NCI-H446 (cell line): Measurements from ENCODE around the gene TSFM.
"Not testable (repeated sequence)": the region's sequence is repeated elsewhere in the genome, so short reads cannot be mapped to it uniquely, and the experiment has no call there.

ENCODE experiments used
- DNase-seq, 2 experiments: peaks; one replicate each; lab custom pipeline; 2025; lab: John Stamatoyannopoulos, UW

Gene TSFM

DNA sequence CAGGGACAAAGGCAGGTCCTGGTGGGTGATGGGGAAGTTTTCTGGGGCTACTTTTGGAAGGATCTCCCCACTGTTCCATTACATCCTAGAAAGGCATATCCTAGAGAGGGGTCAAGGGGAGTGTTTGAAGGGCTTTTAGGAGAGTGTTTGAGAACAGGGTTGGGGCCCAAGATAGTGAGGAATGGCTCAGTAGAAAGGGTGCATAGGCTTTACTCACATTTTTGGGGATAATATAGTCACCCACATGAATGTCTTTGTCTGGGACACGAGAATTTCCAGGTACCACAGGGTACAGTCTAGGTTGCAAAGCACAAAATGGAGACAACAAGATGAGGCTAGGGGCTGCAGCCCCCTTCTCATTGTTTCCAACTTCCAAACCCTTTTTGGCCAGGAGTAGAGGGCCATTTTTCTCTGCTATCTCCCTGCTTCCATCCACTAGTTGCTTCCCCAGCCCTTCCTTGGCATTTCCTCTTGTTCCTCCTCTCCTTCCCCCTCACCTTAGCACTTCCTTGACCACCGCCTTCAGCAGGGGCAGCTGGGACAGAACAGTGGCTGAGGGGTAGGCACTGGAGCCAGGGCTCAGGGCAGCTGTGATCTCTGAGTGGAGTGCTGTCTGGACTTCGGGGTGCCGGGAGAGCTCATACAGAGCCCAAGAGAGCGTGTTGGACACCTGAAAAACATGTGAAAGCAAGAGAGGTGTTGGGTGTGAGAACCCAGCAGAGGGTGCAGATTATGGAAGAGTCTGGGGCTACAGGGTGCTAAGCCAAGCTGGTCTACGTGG lies 18.5 kb upstream of the TSFM start:
- no peak for DNase-seq

DNA sequence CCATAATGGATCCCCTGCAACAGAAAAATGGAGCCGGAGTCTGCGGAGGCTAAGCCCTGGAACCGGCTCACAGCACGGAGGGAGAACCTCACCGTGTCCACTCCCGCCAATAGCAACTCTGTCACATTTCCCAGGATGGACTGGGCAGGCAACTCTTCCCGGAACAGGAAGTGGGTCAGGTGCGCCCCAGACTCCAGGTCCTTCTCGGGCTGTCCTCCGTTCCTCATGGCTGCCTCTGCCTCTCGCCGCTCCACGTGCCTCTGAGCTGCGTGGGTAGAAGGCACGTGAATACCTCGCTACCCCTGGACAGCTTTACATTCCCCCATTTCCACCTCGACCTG lies 18.0 kb upstream of the TSFM start:
- no peak for DNase-seq

DNA sequence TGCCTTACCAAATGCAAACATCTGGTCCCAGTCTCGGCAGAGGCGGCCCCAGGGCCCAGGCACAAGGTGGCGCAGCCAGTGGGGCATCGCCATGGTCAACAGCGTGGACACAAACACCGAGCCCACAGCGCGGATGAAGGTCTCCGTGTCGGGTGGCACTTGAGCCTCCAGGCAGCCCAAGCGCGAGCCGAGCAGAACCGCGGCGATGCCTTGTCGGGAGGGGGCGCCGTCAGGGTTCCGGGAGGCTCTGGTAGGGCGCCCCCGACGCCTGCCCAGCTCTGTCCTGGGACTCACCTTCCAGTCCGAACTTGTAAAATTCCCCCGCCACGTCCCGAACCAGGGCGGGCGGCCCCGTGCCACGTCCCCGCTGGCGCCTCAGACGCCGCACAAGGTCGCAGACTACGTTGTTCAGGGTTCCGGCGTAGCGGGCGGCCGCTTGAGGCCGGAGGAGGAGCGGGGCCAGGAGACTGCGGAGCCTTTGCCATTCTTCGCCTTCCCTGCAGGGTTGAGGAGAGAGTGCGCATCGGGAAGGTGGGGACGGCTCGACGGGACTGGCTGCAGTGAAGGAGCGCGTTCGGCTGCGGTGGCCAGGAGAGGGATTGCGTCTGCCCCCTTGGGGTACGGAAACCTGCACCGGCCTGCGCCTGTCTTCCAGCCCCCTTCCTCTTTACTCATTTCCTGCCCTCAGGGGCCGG lies 17.4 kb upstream of the TSFM start:
- DNase-seq, result no peak

DNA sequence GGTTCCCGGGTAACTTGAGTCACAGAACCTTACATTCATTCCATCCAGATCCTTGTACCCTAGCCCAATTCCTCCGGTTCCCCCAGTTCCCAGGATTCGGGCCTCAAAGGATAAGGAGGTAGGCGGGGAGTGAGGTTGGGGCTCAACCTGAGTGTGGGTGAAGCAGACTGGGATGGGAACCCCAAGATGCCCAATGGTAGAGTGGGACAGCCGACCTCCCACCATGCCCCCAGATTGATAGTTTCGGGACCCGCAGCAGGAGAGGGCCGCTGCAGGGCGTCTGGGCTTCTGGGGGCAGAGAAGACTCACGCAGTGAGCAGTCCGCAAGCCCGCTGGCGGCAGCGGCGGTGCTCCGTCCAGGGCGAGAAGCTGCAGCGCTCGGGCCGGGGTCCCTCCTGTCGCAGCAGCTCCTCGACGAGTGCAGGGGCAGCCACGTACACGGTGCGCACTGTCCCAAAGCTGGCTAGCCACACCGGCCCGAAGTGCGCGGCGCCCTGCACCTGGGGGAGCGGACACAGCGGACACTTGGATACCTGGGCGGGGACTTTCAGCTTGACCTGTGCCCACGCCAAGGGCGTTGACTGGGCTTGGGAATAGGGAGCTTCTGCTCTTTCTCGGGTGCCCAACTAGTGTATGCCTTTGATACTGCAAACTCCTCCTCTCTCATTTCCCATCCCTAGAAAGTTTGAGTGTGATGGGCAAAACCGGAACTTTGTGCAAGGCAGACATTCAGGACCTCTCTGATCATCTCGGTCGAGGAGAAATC lies 16.7 kb upstream of the TSFM start:
- no peak for DNase-seq

DNA sequence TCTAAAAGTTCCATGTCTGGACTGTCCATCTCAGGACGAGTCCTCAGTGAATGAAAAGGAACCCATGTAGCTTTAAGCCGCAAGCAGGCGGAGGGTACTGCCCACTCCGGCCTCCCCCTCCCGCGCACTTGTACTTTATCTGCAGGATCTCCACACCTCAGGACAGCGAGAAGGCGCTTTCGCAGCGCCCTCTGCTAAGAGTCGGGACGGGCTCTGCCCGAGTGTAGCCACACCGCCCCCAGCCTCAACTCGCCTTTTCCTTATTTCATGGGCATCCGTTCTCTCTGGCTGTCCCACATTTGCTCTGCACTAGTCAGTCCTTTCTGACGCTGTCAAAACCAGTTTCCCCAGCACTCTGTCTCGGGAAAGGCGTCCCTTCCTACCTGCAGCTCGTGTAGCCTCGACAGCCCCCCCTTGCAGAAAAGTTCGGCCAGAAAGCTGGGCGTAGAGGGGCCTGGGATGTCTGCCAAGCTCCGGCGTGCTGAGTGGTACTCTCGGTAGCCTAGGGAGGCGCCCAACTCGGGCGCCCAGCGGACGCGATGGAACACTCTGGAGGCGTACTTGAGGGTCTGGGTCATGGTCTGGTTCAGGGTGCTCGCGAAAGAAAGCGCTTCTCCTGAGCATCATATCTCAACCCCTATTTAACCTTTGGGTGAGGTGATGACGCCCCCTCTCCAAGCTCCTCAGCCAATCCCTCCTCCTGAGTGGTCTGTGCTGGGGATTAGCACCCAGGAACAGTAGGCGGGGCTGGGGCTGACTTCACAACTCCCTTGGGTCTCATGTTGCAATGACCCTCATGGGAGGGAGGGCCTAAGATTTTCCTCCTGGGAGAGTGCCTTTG lies 15.9 kb upstream of the TSFM start, which contains the start of gene CYP27B1:
CYP27B1 (minus strand) TSS at position 615 of the 841 bp plus-strand sequence; CDS start at position 578, 37 bp downstream.
- DNase-seq, result no peak

DNA sequence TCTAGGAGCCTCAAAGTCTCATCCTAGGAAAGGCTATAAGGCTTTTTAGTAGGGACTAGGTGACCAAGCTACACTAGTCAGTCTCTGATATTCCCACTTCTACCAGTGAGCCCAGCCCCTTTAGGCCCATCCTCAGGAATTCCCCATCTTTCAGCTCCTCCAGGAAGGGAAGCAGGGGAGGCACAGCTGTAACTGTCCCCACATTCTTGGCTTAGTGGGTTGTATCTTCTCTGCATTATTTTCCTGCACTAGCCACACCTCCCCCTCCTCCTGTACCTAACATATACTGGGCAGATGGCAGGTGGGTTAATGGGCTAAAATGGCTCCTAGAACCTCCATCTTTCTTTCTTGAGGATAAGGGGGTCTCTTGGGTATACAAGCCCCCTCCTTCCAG lies 15.3 kb upstream of the TSFM start:
- DNase-seq, result no peak

DNA sequence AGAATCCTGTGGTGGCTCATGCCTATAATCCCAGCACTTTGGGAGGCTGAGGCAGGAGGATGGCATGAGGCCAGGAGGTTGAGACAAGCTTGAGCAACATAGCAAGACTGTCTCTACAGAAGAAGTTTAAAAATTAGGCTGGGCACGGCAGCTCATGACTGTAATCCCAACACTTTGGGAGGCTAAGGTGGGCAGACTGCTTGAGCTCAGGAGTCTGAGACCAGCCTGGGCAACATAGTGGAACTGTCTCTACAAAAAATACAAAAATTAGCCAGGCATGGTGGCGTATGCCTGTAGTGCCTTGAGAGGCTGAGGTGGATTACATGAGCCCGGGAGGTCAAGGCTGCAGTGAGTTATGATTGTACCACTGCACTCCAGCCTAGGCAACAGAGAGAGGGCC lies 14.7 kb upstream of the TSFM start:
- no peak for DNase-seq

DNA sequence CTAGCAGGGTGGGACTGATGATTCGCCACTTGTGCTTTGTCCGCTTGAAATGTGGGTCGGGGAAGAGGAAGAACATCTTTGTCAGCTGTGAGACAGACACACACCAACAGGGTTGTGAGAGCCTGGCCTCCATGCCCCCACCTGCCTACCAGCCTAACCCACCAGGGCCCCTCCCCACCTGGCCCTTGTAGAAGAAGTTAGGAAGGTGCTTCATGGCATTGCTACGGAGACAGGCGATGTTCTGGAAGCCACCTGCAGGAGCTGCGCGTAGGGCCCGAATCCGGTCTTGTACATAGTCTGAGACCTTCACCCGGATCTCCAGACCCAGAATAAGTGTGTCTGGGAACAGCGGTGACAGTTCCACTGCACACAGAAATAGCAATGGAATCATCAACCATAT lies 13.0 kb upstream of the TSFM start:
- no peak for DNase-seq

DNA sequence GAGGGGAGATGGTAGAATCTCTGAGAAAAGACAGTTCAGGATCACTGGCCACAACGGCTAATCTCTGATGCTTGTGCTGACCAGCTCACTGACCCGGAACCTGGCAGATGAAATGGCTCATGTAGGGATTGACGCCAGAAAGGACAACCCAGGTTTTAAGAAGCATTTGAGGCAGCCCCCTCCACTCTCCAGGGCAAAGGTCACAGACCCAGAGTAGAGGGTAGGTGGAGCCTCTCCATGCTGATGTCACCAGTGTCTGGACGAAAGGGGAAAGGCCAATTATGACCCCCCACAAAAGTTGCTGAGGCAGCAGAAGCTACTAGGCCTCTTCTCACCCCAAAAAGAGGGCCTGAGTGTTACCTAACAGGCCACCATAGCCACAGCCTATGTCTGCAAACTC lies 11.9 kb upstream of the TSFM start:
- no peak for DNase-seq

DNA sequence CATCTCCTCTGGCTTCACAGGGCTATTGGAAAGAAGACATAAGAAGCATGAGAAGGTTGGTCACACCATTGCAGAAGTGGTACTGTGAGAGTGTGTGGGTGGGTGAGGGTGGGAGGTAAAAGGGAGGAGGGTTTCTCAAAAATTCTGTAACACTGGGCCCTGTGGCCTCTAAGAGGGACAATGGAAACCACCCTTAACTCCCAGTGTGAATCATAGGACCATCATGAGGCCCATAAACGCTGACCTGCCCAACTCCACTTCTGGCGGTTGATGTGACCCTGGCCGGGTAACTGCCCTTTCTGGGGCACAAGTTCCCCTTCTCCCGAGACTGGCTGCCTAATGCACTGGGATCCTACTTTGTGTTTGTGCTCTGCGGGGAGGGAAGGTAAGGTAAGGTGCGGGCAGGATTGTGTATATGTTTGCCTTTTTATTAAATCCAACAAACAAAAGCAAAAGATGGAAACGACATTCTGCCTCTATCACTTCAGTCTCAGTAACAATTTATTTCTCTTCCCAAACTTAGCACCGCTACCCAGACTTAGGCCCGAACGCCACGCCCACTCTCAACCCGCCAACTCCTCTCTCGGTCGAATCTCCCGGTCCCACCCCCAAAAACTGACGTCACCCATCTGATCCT lies 11.2 kb upstream of the TSFM start:
- DNase-seq, result peak; percentile 90 to 95

DNA sequence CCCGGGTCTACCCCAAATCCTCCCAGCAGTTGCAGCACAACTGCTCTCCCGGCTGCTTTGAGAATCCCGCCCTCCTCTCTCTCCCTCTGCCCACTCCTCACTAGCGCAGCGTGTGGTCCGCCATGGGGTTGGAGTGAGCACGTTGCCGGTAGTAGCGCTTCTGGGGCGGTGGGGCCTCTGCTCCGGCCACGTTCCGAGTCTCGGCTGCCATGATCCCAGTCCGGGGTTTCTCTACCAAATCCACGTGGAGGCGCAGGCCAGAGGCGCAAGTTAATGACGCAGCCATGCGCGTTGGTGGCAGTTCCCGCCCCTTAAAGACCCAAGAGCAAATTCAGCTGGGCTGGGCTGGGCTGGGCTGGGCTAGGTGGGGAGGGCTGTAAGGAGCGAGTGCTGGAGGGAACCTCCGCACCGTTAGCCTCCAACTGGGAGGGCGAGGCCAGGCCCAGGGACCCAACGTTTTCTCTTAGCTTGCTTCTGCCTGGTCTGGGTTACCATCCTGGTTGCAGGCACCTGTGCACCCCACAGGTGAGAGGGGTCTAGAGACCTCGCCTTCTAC lies 10.6 kb upstream of the TSFM start, which contains the start of gene METTL1:
METTL1 (minus strand) TSS at position 233 of the 556 bp plus-strand sequence; CDS start at position 211, 22 bp downstream.
- DNase-seq, result peak; percentile 95

DNA sequence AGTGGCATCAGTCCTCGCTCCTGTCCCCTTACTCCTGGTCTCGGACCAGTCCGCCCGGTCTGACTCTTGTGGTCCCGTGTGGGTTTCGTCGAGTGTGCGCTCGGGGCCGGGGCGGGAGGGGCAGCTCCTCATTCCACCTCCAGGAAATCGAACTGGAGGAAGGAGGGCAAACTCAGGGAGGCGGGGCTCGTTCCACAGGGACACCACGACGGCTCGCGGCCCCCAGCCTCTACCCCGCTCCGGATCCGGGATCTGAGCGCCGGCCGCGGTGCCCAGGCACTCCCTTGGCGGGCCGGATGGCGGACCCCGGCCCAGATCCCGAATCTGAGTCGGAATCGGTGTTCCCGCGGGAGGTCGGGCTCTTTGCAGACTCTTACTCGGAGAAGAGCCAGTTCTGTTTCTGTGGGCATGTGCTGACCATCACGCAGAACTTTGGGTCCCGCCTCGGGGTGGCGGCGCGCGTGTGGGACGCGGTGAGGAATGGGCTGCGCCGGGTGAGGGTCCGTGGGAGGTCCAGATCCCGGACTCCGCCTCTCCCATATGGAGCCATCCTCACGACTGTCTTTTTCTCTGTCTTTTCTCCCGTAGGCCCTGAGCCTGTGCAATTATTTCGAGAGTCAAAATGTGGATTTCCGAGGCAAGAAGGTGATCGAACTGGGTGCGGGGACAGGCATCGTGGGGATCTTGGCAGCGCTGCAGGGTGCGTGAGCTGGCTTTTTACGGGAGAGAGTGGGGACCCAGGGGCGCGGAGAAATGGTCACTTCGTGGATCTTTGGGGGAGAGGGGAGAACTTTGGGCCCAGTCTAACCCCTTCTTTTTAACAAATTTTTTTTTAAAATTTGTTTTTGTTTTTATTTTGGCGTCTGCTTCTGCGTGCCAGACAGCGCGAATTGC lies 9.9 kb upstream of the TSFM start, which contains the start of gene EEF1AKMT3:
EEF1AKMT3 (plus strand) TSS at position 186 of the 894 bp plus-strand sequence; CDS start at position 297, 111 bp downstream.
- peak in 1 of 2 experiments; percentile 72 for DNase-seq

DNA sequence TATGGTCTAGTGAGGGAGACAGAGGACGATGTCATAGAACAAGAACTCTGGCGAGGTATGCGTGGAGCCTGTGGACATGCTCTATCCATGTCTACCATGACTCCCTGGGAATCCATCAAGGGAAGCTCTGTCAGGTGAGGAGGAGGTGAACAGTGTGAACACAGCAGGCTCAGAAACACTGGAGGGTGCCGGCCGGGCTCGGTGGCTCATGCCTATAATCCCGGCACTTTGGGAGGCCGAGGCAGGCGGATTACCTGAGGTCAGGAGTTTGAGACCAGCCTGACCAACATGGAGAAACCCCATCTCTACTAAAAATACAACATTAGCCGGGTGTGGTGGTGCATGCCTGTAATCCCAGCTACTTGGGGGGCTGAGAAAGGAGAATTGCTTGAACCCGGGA lies 8.0 kb upstream of the TSFM start:
- not testable (repeated sequence) for DNase-seq

DNA sequence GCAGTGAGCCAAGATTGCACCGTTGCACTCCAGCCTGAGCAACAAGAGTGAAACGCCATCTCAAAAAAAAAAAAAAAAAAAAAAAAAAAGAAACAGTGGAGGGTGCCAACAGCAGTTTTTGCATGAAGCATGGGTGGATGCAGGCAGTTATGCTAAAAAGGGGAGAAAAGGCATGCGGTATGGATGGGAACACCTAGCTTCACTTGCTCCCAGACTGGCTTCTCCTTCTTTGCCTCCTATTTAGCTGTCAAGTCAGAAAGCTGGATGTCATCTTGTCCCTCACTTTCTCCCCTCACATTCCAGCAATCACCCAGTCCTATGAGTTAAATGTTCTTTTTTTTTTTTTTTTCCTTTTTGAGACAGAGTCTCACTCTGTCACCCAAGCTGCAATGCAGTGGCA lies 7.5 kb upstream of the TSFM start:
- no peak for DNase-seq

DNA sequence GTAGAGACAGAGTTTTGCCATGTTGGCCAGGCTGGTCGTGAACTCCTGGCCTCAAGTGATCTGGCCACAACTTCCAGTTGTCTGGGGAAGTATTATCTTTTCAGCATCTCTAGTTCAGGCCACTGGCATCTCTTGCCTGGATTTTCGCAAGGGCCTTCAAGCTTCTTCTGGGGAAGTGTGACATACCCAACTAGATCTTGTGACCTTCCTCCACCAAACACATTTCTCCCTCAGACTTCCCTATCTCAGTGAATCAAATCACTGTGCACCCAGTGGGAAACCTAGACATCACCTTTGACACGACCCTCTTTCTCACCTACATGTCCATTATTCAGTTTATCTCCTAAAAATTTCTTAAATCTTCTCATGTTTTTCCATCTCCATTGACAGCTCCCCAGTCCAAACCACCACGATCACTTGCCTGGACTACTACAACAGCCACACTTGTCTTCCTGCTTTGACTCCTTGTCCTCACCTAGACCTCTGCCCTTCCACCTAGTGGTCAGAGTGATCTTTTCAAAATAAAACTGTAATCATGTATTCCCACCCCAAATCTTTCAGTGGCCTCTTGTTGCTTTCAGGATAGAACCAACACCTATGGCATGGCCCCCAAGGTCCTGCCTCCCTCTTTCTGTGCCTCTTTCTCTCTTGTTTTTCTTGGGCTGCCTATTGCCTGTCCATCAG lies 6.9 kb upstream of the TSFM start:
- no peak for DNase-seq

DNA sequence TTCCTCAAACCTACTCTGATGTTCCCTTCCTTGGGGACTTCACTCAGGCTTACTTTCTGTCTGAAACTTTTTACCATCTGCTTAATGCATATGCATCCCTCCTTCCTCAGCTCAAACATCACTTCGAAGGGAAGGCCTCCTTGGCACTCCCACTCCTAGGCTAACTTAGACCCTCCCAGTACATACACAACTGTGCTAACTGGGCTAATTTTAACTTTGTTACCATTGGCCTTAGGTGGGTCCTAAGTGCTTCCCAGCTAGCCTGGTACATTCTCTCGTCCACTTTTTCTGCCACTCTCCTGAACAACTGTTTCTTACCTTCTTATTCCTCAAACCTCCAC lies 6.4 kb upstream of the TSFM start:
- no peak for DNase-seq

DNA sequence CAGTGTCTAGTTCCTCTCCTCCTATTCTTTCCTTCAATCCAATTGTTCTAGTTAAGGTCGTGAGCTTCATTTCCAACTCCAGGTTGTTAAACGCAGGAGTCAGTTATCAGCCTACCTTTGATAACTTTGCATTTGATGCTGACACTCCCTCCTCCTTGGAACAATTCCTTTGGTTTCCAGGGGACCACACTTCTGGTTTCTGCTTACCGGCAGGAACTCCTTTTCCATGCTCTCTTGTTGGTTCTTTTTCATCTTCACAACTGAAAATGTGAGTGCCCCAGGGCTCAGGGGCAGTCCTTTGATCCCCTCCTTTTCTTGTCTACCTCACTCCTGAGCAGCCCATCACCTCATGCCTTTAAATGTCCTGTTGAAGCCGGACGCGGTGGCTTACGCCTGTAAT lies 5.2 kb upstream of the TSFM start:
- no peak for DNase-seq

DNA sequence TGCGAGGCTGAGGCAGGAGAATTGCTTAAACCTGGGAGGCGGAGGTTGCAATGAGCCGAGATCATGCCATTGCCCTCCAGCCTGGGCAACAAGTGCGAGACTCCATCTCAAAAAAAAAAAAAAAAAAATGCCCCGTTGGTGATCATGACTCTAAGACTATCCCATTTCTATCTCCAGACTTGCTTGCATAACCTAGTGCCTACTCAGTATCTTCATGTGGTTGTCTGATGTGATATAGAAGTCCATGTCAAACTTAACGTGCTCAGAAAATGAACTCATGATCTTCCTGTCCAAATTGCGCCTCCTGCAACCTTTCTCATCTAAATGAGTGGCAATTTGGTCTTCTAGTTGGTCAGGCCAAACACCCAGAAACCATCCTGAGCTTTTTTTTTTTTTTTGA lies 4.7 kb upstream of the TSFM start:
- no peak for DNase-seq

DNA sequence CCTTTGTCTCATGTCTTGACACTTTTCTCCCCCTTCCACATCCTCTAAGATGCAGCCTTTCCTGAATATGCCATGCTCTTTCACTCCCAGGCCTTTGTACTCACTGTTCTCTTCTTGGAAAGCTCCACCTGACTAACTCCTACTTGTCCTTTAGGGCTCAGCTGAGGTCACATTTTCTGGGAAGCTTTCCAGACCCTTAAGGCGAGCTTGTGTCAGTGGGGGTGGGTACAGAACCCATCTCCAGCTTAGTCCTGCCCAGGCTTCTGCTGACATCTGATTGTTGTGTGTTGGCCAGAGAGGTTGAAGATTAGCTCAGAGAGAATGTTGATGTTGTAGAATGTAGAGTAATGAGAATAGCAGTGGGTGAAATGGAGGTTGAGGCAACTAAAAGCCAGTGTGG lies 2.9 kb upstream of the TSFM start:
- DNase-seq, result no peak
